HFFc6 (cell line): ENCODE data around the gene SMC5. TPM values are rescaled to one million over a fixed set of nuclear protein-coding genes. Genes with fewer than 3 reads are reported as not detected.
"Not testable (repeated sequence)": the region's sequence is repeated elsewhere in the genome, so short reads cannot be mapped to it uniquely, and the experiment has no call there.

Source experiments
- DNase-seq: peaks from one replicate; pipeline ENCODE4 v3.0.0-alpha.2; 2018
- H3K27ac Mint-ChIP-seq: 2 replicates; pipeline ENCODE4 v1.8.0; 2020; ENCODE audit warnings: mild to moderate bottlenecking, mixed read lengths
- H3K27me3 Mint-ChIP-seq: 2 replicates; pipeline ENCODE4 v1.8.0; 2021; ENCODE audit warnings: mild to moderate bottlenecking, moderate library complexity, mixed read lengths; ENCODE audit not compliant: insufficient read depth
- H3K36me3 Mint-ChIP-seq: 2 replicates; pipeline ENCODE4 v1.8.0; 2021; ENCODE audit warnings: low read depth, mixed read lengths
- H3K4me1 Mint-ChIP-seq: 2 replicates; pipeline ENCODE4 v1.8.0; 2020; ENCODE audit warnings: low read depth, mixed read lengths
- H3K4me3 Mint-ChIP-seq: 2 replicates; pipeline ENCODE4 v1.8.0; 2020; ENCODE audit warnings: mild to moderate bottlenecking, moderate library complexity, mixed read lengths
- H3K9me3 Mint-ChIP-seq: 2 replicates; pipeline ENCODE4 v1.8.0; 2020; ENCODE audit warnings: mild to moderate bottlenecking, mixed read lengths
- total RNA-seq, 6 experiments: library from RNA; stranded (reverse); fragmentation: NEBNext Ultra II Directional; extraction: Animal tissue kit (Norgen Biotek cat#: 25700); gene quantifications; 2 replicates in 1 of 6; 3 replicates in 5 of 6; pipeline ENCODE4 v1.2.3, GENCODE V29; 2021
- TF ChIP-seq, protein P1 (sequence below): fragments of 200-600 bp; sonication (generic); IDR thresholded peaks from 2 replicates; pipeline ENCODE4 v1.5.0; 2021; ENCODE audit warnings: antibody characterized with exemption, mild to moderate bottlenecking

SMC5 gene
- total RNA-seq, 6 experiments from 2014 or later, result 16.4 to 20.3 (median 19.2) TPM

DNA sequence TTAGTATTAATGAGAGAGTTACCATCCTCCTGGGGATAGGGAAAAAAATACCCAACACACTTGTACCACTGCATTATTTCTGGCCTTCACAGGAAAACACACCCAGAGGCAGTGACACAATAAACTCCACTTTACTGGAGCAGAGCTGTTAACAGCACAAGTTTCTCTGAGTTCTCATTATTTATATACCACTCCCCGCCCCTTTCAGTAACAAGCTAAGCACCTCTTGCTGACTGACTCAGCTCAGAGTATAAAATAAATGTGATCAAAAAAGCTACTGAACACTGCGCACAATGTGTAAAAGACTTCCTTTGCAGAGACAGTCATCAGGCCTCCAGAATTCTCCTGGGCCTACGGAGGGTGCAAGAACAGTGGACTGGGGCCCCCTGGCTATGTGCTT is 134.1 kb downstream of the SMC5 start:
- no peak for DNase-seq
- TF ChIP-seq, protein P1, sequence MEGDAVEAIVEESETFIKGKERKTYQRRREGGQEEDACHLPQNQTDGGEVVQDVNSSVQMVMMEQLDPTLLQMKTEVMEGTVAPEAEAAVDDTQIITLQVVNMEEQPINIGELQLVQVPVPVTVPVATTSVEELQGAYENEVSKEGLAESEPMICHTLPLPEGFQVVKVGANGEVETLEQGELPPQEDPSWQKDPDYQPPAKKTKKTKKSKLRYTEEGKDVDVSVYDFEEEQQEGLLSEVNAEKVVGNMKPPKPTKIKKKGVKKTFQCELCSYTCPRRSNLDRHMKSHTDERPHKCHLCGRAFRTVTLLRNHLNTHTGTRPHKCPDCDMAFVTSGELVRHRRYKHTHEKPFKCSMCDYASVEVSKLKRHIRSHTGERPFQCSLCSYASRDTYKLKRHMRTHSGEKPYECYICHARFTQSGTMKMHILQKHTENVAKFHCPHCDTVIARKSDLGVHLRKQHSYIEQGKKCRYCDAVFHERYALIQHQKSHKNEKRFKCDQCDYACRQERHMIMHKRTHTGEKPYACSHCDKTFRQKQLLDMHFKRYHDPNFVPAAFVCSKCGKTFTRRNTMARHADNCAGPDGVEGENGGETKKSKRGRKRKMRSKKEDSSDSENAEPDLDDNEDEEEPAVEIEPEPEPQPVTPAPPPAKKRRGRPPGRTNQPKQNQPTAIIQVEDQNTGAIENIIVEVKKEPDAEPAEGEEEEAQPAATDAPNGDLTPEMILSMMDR, result no peak
- Mint-ChIP-seq H3K27ac (no peak overlapping the region), H3K4me3 (no peak overlapping the region), H3K36me3 (no peaks in the 10 kb centered on the region), H3K27me3 (peaks cover 1% of the 10 kb centered on the region; the same call in 1 of the 2 replicates), H3K4me1 (peaks cover 38% of the 10 kb centered on the region), H3K9me3 (no peaks in the 10 kb centered on the region)

DNA sequence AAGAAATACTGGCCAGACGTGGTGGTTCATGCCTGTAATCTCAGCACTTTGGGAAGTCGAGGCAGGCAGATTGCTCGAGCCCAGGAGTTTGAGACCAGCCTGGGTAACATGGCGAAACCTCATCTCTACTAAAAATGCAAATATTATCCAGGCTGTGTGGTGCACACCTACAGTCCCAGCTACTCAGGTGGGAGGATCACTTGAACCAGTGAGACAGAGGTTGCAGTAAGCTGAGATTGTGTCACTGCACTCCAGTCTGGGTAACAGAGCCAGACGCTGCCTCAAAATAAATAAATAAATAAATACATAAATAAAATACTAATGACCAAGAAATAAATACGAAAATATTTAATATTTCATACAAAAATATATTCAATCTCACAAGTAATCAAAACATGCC is 136.9 kb downstream of the SMC5 start:
- Mint-ChIP-seq H3K27ac (no peak overlapping the region), H3K36me3 (no peaks in the 10 kb centered on the region), H3K27me3 (no peaks in the 10 kb centered on the region), H3K9me3 (no peaks in the 10 kb centered on the region), H3K4me1 (peaks cover 42% of the 10 kb centered on the region), H3K4me3 (no peak overlapping the region)
- no peak for DNase-seq
- TF ChIP-seq, protein P1, result no peak

DNA sequence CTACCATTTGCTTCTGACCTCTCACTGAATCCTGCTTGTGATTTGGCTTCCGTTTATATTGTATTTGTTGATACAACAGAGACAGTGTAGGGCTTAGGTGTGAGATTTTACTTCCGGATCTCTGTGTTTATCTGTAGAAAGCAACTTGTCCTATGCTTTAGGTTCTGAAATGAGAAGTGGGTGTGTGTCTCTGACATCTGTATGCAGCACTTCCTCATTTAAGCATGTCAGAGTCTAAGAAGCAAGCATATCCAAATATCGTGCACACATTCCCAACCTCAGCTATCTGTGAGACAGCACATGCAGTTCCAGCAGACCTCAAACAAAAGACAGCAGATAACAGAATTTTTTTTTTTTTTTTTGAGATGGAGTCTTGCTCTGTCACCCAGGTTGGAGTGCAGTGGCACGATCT is 139.4 kb downstream of the SMC5 start:
- Mint-ChIP-seq H3K4me3 (no peak overlapping the region), H3K36me3 (no peaks in the 10 kb centered on the region), H3K9me3 (no peaks in the 10 kb centered on the region), H3K27me3 (no peaks in the 10 kb centered on the region), H3K4me1 (peaks cover 29% of the 10 kb centered on the region), H3K27ac (no peak overlapping the region)
- no peak for DNase-seq
- TF ChIP-seq, protein P1, result no peak

DNA sequence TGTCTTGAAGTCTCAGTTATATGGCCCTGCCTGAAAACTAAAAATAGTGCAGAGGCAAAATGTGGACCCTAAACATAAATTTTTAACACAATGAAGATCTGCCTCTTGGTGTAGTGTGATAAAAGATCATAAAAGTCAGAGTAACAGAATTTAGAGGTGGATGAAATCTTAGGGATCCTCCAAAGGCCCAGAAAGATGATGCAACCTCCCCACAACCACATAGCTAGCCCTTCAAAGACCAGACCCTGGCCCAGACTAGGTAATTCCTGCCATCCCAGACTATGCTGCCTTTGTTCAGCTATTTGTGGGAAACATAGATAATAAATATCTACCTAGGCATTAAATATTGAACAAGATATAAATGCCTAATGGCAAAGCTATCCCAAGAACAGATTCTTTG is 140.4 kb downstream of the SMC5 start:
- H3K9me3 Mint-ChIP-seq, result no peaks in the 10 kb centered on the region
- TF ChIP-seq, protein P1, result no peak
- no peak overlapping the region for H3K4me3 Mint-ChIP-seq
- H3K4me1 Mint-ChIP-seq, result peaks cover 34% of the 10 kb centered on the region
- DNase-seq, result no peak
- H3K27ac Mint-ChIP-seq, result no peak overlapping the region
- H3K36me3 Mint-ChIP-seq, result no peaks in the 10 kb centered on the region
- H3K27me3 Mint-ChIP-seq, result no peaks in the 10 kb centered on the region

DNA sequence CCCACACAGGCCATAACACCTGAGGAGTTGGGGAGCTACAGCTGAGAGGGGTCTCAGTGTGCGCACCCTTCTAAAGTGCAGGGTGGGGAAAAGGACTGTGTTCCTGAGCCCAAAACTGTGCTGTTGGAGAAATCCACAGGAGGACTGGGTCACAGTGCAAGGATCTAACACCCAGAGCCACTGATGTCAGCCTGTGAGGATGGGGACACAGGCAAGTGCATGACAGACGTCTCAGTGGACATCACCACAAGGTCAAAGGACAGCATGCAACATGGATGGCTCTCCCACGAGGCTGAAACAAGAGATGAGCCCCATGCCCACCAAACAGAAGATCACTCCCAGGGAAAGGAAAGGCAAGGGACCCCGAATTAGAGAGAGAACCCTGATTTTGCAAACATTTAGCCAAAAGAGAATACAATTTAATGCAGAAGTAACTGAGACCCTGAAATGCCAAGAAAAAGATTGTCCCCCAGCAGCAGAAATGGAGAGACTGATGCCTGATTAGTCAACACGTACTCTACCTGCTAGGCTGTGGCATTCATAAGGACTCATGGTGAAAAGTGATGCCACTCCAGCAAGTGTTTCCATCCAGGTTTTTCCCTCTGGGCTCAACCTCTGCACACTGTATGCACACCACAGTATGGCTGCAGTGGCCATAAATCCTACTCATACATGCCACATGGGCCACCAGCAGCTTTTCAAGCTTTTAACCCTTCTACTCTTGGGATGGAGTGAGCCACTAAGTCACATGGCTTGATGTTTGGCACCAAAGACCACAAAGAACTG is 141.5 kb downstream of the SMC5 start:
- no peaks in the 10 kb centered on the region for H3K36me3 Mint-ChIP-seq
- TF ChIP-seq, protein P1, result no peak
- peaks cover 40% of the 10 kb centered on the region for H3K4me1 Mint-ChIP-seq
- H3K27ac Mint-ChIP-seq, result no peak overlapping the region
- peaks cover 2% of the 10 kb centered on the region; the same call in 1 of the 2 replicates for H3K27me3 Mint-ChIP-seq
- no peak for DNase-seq
- H3K4me3 Mint-ChIP-seq, result no peak overlapping the region
- H3K9me3 Mint-ChIP-seq, result no peaks in the 10 kb centered on the region

DNA sequence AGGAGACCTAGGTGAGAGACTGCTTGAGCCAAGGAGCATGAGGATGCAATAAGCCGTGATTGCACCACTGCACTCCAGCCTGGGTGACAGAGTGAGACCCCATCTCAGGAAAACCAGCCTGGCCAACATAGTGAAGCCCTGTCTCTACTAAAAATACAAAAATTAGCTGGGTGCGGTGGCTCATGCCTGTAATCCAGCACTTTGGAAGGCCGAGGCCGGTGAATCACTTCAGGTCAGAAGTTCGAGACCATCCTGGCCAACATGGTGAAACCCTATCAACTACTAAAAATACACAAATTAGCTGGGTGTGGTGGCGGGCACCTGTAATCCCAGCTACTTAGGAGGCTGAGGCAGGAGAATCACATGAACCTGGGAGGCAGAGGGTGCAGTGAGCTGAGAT is 142.5 kb downstream of the SMC5 start:
- H3K27ac Mint-ChIP-seq, H3K36me3 Mint-ChIP-seq, H3K27me3 Mint-ChIP-seq, DNase-seq, H3K4me3 Mint-ChIP-seq, H3K9me3 Mint-ChIP-seq: not testable (repeated sequence)
- H3K4me1 Mint-ChIP-seq, result peaks cover 49% of the 10 kb centered on the region
